Measurements from ENCODE around the gene ACADM. TPM values are rescaled to one million over a fixed set of nuclear protein-coding genes. Genes with fewer than 3 reads are reported as not detected.
"Not testable (repeated sequence)": the region's sequence is repeated elsewhere in the genome, so short reads cannot be mapped to it uniquely, and the experiment has no call there.

The ACADM gene
- total RNA-seq, 4 donors from 2014 or later, result 59.4 to 191 (median 98.8) TPM

DNA sequence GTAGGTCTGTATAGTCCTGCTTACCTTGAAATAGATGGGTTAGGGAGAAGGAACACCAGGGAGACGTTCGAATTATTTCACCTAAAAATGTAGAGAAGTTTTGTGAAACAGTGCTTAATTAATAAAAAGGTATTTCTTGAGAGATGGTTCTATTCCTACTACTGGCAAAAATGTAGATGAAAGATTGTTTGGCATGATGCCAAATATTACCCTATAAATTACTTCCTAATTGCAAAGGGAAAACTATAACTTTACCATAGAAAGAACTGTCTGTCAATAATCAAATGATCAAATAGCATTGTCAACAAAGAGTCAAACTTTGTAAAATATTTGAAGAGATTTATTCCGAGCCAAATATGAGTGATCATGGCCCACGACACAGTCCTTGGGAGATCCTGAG is 4.2 kb upstream of the ACADM start:
- DNase-seq, result no peak
- no peaks in the 10 kb centered on the region for H3K9me3 ChIP-seq
- TF ChIP-seq, protein P1, sequence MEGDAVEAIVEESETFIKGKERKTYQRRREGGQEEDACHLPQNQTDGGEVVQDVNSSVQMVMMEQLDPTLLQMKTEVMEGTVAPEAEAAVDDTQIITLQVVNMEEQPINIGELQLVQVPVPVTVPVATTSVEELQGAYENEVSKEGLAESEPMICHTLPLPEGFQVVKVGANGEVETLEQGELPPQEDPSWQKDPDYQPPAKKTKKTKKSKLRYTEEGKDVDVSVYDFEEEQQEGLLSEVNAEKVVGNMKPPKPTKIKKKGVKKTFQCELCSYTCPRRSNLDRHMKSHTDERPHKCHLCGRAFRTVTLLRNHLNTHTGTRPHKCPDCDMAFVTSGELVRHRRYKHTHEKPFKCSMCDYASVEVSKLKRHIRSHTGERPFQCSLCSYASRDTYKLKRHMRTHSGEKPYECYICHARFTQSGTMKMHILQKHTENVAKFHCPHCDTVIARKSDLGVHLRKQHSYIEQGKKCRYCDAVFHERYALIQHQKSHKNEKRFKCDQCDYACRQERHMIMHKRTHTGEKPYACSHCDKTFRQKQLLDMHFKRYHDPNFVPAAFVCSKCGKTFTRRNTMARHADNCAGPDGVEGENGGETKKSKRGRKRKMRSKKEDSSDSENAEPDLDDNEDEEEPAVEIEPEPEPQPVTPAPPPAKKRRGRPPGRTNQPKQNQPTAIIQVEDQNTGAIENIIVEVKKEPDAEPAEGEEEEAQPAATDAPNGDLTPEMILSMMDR (IDR thresholded peaks at IDR 0.05), result no peak
- TF ChIP-seq POLR2A (IDR thresholded peaks at IDR 0.05), result no peak

DNA sequence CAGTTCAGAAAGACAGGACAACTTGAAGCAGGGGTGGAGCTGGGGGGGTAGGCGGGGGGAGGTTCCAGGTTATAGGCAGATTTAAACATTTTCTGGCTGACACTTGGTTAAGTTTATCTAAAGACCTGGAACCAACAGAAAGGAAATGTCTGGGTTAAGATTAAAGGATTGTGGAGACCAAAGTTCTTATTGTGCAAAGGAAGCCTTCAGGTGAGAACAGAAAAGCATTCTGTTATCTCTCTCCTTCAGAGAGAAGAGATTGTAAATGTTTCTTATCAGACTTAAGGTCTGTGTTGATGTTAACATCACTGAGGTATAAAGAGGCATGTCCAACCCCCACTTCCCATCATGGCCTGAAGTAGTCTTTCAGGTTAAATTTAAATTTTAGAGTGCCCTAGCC is 3.7 kb upstream of the ACADM start:
- Histone ChIP-seq H3K27me3 (no peaks in the 10 kb centered on the region), H3K36me3 (no peaks in the 10 kb centered on the region), H3K9me3 (no peaks in the 10 kb centered on the region), H3K27ac (peak overlapping the region in 1 of 4 donors; percentile 50), H3K4me3 (no peak overlapping the region), H3K4me1 (peaks cover 0 to 4% (median 1%) of the 10 kb centered on the region in 4 donors)
- TF ChIP-seq, protein P1 (IDR thresholded peaks at IDR 0.05), result no peak
- TF ChIP-seq POLR2A (IDR thresholded peaks at IDR 0.05), result no peak
- no peak for DNase-seq

More for the DNA sequence above, 4.2 kb upstream of the ACADM start:
- H3K36me3 ChIP-seq, result no peaks in the 10 kb centered on the region
- H3K4me3 ChIP-seq, result no peak overlapping the region
- H3K27me3 ChIP-seq, result no peaks in the 10 kb centered on the region
- peak overlapping the region in 1 of 4 donors; percentile 50 for H3K27ac ChIP-seq
- H3K4me1 ChIP-seq, result peaks cover 0 to 3% (median 0%) of the 10 kb centered on the region in 4 donors

DNA sequence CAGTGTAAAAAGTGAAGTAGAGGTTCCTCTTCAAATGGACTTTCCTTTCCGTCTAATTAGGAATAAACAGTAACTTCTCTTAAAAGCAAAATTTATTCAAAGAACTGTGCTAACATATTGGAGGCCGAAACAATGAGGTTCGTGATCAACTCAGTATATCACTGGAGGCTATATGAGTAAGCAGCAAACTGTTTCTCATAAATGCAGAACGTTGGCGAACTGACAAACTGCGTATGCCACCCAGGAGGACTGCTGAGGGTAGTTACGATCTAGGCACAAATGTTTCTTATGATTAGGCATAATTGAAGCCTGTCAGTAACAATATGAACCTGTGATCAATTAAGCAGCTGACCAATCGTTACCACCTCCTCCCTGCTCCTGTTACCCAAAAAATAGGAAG is 2.3 kb upstream of the ACADM start:
- not testable (repeated sequence) for H3K36me3 ChIP-seq, DNase-seq, H3K4me3 ChIP-seq, H3K9me3 ChIP-seq, H3K27me3 ChIP-seq, H3K27ac ChIP-seq, H3K4me1 ChIP-seq

DNA sequence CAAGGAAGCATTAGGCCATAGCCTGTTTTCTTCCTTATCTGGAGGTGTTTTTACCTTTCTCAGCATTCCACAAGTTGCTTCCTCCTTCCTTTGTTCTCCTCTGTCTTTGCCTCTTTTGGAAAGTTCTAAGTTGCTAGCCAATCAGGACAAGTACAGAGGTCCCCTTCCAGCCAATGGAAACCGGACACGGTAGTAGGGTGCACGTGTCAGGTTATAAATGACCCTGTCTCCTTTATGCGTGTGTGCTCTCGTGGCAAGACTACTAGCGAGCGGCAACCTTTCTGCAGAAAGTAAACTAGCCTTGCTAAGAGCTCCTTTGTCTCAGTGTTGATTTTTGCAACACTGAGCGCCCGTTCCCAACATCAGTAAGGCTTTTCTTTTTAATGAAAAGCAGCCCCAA is 1.5 kb upstream of the ACADM start:
- H3K4me3 ChIP-seq, result no peak overlapping the region
- H3K27ac ChIP-seq, result no peak overlapping the region
- DNase-seq, result no peak
- peaks cover 0 to 10% (median 1%) of the 10 kb centered on the region in 4 donors for H3K4me1 ChIP-seq
- no peaks in the 10 kb centered on the region for H3K36me3 ChIP-seq
- no peaks in the 10 kb centered on the region for H3K27me3 ChIP-seq
- no peaks in the 10 kb centered on the region for H3K9me3 ChIP-seq
- no peak for TF ChIP-seq POLR2A (IDR thresholded peaks at IDR 0.05)
- TF ChIP-seq, protein P1 (IDR thresholded peaks at IDR 0.05), result no peak

DNA sequence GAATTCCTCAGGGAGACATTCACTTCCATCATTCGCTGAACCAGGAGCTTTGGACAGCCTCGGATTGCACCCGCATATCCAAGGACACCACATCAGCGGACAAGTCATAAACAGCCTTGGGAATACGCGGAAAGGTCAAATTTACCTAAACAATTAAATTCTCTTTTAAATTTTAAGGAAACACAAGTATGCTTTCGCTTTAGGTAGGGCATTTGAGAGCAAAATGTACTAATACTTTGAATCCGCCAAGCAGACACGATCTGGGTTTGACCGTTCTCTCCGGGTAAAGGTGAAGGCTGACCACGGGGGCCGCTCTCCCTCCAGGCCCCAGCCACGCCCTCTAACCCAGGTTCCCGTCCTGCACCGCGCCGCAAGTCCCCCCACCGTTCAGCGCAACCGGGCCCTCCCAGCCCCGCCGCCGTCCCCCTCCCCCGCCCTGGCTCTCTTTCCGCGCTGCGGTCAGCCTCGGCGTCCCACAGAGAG is 479 bp upstream of the ACADM start:
- Histone ChIP-seq H3K4me3 (peak overlapping the region; percentile 64 to 84 (median 79)), H3K4me1 (peaks cover 0 to 10% (median 1%) of the 10 kb centered on the region in 4 donors), H3K27me3 (no peaks in the 10 kb centered on the region), H3K27ac (peak overlapping the region; percentile 88 to 93 (median 92)), H3K36me3 (no peaks in the 10 kb centered on the region), H3K9me3 (no peaks in the 10 kb centered on the region)
- DNase-seq, result peak in 2 of 3 donors; percentile 81 to 91
- TF ChIP-seq POLR2A (IDR thresholded peaks at IDR 0.05), result no peak

DNA sequence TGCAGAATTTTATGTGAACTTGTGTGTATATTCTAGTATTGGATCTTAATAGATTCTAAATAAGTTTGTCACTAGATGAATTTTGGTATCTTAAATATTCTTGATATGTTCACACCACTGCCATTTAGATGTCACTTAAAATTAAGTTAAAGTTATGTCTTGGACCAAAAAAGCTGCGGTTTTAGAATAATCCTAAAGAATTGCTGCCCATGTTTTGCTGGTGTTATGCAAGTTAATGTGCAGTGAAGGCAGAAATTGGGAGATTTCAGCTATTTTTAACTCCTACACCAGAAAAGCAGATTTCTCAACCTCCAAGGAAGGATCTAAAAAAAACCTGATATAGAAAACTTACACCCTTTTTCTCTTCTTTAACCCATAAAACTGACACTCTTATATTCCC is 757 bp downstream of the ACADM start:
- peaks cover 0 to 10% (median 1%) of the 10 kb centered on the region in 4 donors for H3K4me1 ChIP-seq
- peak overlapping the region; percentile 88 to 93 (median 92) for H3K27ac ChIP-seq
- no peaks in the 10 kb centered on the region for H3K36me3 ChIP-seq
- no peak for DNase-seq
- TF ChIP-seq POLR2A (IDR thresholded peaks at IDR 0.05), result no peak
- TF ChIP-seq, protein P1 (IDR thresholded peaks at IDR 0.05), result no peak
- H3K27me3 ChIP-seq, result no peaks in the 10 kb centered on the region
- H3K4me3 ChIP-seq, result peak overlapping the region; percentile 64 to 84 (median 79)
- no peaks in the 10 kb centered on the region for H3K9me3 ChIP-seq
